ENCODE results near the gene GALNT2. TPM values are rescaled to one million over a fixed set of nuclear protein-coding genes. Genes with fewer than 3 reads are reported as not detected.

The GALNT2 gene
- total and polyA plus RNA-seq, 7 donors, result 8.4 to 43.8 (median 37.1) TPM

DNA sequence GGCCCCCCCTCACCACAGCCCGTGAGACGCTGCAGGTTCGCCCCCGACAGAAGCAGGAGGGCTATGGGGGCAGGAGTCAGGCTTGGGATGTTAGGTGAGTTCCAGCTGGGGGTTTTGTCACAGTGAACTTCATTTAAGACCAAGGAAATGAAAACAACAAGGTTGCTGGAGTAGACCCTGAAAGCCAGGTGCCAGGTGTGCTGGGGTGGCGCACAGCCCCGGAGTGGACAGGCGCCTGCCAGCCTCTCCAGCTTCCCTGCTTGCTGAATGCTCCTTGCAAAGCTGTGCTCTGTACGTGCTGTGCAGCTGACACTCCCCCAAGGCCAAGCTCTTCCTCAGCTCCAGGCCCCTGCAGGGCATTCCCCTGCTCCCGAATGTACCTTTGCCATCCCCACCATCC, 256.6 kb downstream of the GALNT2 start:
- no peaks in the 10 kb centered on the region for H3K9me3 ChIP-seq
- no peak for TF ChIP-seq POLR2AphosphoS5 (IDR thresholded peaks at IDR 0.05)
- TF ChIP-seq POLR2A (IDR thresholded peaks at IDR 0.05), result no peak
- TF ChIP-seq EP300 (IDR thresholded peaks at IDR 0.05), result no peak
- no peak for TF ChIP-seq CTCF (IDR thresholded peaks at IDR 0.05)
- WGBS, 2 donors, result 90 to 95% methylated on average over 9 of the region's 9 CpGs
- intact Hi-C loops (cut with DNase I), result no loop called here
- H3K4me3 ChIP-seq, result no peak overlapping the region
- DNase-seq, result no peak
- H3K27ac ChIP-seq, result no peak overlapping the region
- H3K36me3 ChIP-seq, result no peaks in the 10 kb centered on the region
- H3K4me1 ChIP-seq, result no peaks in the 10 kb centered on the region
- H3K27me3 ChIP-seq, result no peaks in the 10 kb centered on the region

DNA sequence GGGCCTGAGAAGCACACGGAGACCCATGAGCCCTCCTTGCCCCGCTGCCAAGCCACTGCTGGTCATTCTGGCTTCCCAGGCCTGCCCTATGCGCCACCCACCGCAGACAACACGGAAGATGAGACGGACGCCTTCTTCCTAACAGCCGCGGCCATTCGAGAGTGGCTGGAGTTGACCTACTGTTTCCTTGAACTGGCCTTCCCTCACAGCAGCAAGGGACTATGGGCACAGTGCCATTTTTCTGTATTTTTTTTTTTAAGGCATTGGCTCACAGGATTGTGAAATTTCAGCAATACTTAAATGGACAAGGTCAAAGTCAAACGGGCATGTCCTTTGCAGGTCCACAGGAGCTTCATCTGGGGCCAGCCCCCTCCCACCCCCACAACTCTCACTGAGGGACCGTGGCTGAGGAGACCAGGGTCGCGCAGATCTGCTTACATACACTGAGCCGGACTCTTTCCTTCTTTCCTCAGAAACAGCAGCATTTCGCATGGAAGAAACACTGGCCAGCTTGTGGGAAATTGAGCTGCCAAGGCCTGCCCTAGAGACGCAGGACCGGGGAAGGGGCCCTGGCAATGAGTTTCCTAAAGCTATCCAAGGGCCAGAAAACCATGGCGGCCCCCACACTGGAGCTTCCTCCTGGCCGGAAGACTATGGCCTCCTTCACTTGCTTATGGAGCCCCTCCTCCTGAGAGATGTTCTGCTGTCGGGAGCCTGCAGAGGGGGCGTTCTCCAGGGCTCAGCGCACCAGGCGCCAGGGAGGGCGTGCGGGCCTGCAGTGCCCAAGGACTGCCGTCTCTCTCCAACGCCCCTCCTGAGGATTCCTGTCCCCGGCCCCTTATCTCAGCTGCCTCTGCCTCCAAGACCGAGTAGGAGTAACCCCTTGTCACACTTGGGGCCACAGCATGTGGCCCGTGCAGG, 260.2 kb downstream of the GALNT2 start:
- Histone ChIP-seq H3K27ac (no peak overlapping the region), H3K4me3 (no peak overlapping the region), H3K36me3 (no peaks in the 10 kb centered on the region), H3K27me3 (no peaks in the 10 kb centered on the region), H3K4me1 (no peaks in the 10 kb centered on the region), H3K9me3 (no peaks in the 10 kb centered on the region)
- WGBS, 2 donors, result 88 to 89% methylated on average over 31 of the region's 31 CpGs
- no peak for DNase-seq
- intact Hi-C loops (cut with DNase I), result no loop called here
- TF ChIP-seq EP300 (IDR thresholded peaks at IDR 0.05) (no peak), CTCF (IDR thresholded peaks at IDR 0.05) (no peak), POLR2AphosphoS5 (IDR thresholded peaks at IDR 0.05) (no peak), POLR2A (IDR thresholded peaks at IDR 0.05) (no peak)

- no peak for TF ChIP-seq POLR2AphosphoS5 (IDR thresholded peaks at IDR 0.05)
- TF ChIP-seq EP300 (IDR thresholded peaks at IDR 0.05), result no peak
- TF ChIP-seq POLR2A (IDR thresholded peaks at IDR 0.05), result no peak
- no peak for TF ChIP-seq CTCF (IDR thresholded peaks at IDR 0.05)
Measured at GRCh38 chr1:230327892-230328284, 260.9 kb downstream of the GALNT2 start.

DNA sequence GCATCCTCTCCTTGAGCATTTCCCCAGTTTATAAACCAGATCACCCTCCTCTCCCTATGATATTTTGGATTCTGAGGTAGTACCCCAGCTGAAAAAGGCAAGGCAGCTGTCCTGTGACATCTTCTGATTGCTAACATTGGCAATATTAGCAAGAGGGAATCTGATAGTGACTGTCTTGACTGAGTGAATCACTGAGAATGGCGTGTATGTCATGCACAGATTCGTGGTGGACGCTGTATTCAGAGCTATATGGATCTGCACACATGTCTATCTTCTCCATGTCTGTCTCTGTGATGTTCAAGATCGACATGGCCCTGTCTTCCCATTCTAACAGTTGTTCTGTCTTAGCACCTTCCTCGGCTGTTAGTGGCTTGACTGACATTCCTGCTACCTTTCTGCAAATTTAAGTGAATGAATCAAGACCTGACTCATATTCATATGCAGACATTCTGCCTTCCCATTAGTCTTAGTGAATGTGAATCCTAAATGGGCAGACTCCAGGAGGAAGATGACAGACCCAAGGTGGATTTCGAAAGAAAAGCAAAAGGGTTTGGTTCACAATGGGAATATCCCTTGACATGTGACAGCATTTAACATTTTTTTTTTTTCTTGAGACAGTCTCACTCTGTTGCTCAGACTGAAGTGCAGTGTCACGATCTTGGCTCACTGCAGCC, 261.4 kb downstream of the GALNT2 start:
- Histone ChIP-seq H3K4me3 (no peak overlapping the region), H3K27ac (no peak overlapping the region), H3K9me3 (no peaks in the 10 kb centered on the region), H3K36me3 (no peaks in the 10 kb centered on the region), H3K4me1 (no peaks in the 10 kb centered on the region), H3K27me3 (no peaks in the 10 kb centered on the region)
- intact Hi-C loops (cut with DNase I), result no loop called here
- DNase-seq, result no peak
- 89 to 92% methylated on average over 7 of the region's 7 CpGs for WGBS, 2 donors
- TF ChIP-seq EP300 (IDR thresholded peaks at IDR 0.05) (no peak), POLR2AphosphoS5 (IDR thresholded peaks at IDR 0.05) (no peak), POLR2A (IDR thresholded peaks at IDR 0.05) (no peak), CTCF (IDR thresholded peaks at IDR 0.05) (no peak)

More at GRCh38 chr1:230327892-230328284, 260.9 kb downstream of the GALNT2 start:
- no peak for DNase-seq
- Histone ChIP-seq H3K4me1 (no peaks in the 10 kb centered on the region), H3K27ac (no peak overlapping the region), H3K36me3 (no peaks in the 10 kb centered on the region), H3K27me3 (no peaks in the 10 kb centered on the region), H3K9me3 (no peaks in the 10 kb centered on the region), H3K4me3 (no peak overlapping the region)
- 87 to 93% methylated on average over 9 of the region's 9 CpGs for WGBS, 2 donors
- intact Hi-C loops (cut with DNase I), result no loop called here
